Endothelial cell (in vitro differentiated cells): ENCODE results near the gene BTK. TPM values are rescaled to one million over a fixed set of nuclear protein-coding genes. Genes with fewer than 3 reads are reported as not detected.
A peak's percentile ranks its signal among the peaks of the same experiment; 100 is the strongest.

Experiments used
- DNase-seq: peaks from one replicate; pipeline ENCODE4 v3.0.0; 2021; ENCODE audit warnings: low spot score
- H3K27ac Mint-ChIP-seq: one replicate; pipeline ENCODE4 v1.8.0; 2021; ENCODE audit warnings: mixed read lengths, inconsistent platforms; ENCODE audit not compliant: unreplicated experiment
- H3K27me3 Mint-ChIP-seq: one replicate; pipeline ENCODE4 v1.8.0; 2021; ENCODE audit warnings: mild to moderate bottlenecking, moderate library complexity, mixed read lengths, inconsistent platforms; ENCODE audit not compliant: unreplicated experiment
- H3K36me3 Mint-ChIP-seq: one replicate; pipeline ENCODE4 v1.8.0; 2021; ENCODE audit warnings: mild to moderate bottlenecking, low read depth, mixed read lengths, inconsistent platforms; ENCODE audit not compliant: unreplicated experiment
- H3K4me1 Mint-ChIP-seq: one replicate; pipeline ENCODE4 v1.8.0; 2021; ENCODE audit warnings: mild to moderate bottlenecking, mixed read lengths, inconsistent platforms; ENCODE audit not compliant: unreplicated experiment
- H3K4me3 Mint-ChIP-seq: one replicate; pipeline ENCODE4 v1.8.0; 2021; ENCODE audit warnings: mild to moderate bottlenecking, mixed read lengths, inconsistent platforms; ENCODE audit not compliant: unreplicated experiment
- H3K9me3 Mint-ChIP-seq: one replicate; pipeline ENCODE4 v1.8.0; 2021; ENCODE audit warnings: mixed read lengths, inconsistent platforms; ENCODE audit not compliant: unreplicated experiment
- CTCF ChIP-seq: fragments of 200-600 bp; sonication (generic); IDR thresholded peaks from one replicate; pipeline ENCODE4 v1.5.0; 2021; ENCODE audit warnings: antibody characterized with exemption; ENCODE audit not compliant: unreplicated experiment
- total RNA-seq: library from RNA; stranded (reverse); fragmentation: NEBNext Ultra II Directional; extraction: Animal tissue kit (Norgen Biotek cat#: 25700); gene quantifications from one replicate; pipeline ENCODE4 v1.2.1, GENCODE V29; 2021; ENCODE audit not compliant: unreplicated experiment

The BTK gene
- total RNA-seq, 1 donor from 2014 or later, result 9.4 TPM

GRCh38 chrX:101417981-101418841 is 32.2 kb upstream of the BTK start:
- DNase-seq, result peak; percentile 70
- H3K4me3 Mint-ChIP-seq, result peak overlapping the region; percentile 86
- H3K36me3 Mint-ChIP-seq, result no peaks in the 10 kb centered on the region
- H3K4me1 Mint-ChIP-seq, result peaks cover 20% of the 10 kb centered on the region
- peak overlapping the region; percentile 95 for H3K27ac Mint-ChIP-seq
- TF ChIP-seq CTCF, result no peak
- H3K9me3 Mint-ChIP-seq, result no peaks in the 10 kb centered on the region
- peaks cover 9% of the 10 kb centered on the region for H3K27me3 Mint-ChIP-seq

DNA sequence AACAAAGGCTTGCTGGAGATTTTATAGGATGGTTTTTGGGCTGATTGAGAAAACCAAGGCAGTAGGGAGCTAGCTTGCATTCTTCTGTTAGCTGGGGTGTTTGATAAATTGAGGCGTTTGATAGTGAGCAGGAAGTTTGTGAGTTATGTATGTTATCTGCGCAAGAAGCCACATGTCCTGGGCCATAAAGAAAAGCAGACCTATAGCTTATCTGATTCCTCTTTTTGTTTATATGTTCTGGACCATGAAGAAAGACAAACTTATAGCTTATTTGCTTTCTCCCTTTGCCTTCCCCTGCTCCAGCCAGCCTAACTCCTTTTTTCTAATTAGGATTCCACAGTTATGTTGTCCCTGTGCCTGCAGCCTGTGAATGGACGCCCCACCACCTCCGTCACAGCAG is 31.2 kb upstream of the BTK start:
- peak overlapping the region; percentile 86 for H3K4me3 Mint-ChIP-seq
- H3K27ac Mint-ChIP-seq, result peak overlapping the region; percentile 95
- H3K36me3 Mint-ChIP-seq, result peaks cover 5% of the 10 kb centered on the region
- H3K4me1 Mint-ChIP-seq, result peaks cover 20% of the 10 kb centered on the region
- H3K9me3 Mint-ChIP-seq, result no peaks in the 10 kb centered on the region
- TF ChIP-seq CTCF, result no peak
- DNase-seq, result no peak
- H3K27me3 Mint-ChIP-seq, result peaks cover 9% of the 10 kb centered on the region

DNA sequence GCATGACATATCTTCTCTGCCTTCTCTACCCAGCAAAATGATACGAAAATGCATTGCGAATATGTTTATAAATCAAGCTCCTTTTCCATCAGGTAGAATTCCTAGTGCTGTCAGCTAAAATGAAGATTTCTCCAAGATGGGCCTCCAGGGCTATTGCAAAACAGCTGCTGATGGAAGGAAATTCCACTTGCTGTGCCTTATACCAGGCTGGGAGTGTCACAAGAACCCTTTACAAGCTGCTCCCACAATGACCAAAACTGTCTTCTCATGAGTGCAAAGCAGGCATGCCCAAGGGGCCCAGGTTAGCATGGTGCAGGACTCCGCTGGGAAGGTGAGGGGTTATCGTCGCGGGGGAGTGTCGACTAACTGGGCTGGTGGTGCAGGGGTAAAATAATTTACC is 30.7 kb upstream of the BTK start:
- no peak for TF ChIP-seq CTCF
- Mint-ChIP-seq H3K4me1 (peaks cover 20% of the 10 kb centered on the region), H3K27me3 (peaks cover 6% of the 10 kb centered on the region), H3K4me3 (no peak overlapping the region), H3K36me3 (peaks cover 8% of the 10 kb centered on the region), H3K9me3 (no peaks in the 10 kb centered on the region), H3K27ac (peak overlapping the region; percentile 48)
- DNase-seq, result no peak

- DNase-seq, result peak; percentile 37
- Mint-ChIP-seq H3K9me3 (no peaks in the 10 kb centered on the region), H3K4me3 (no peak overlapping the region), H3K4me1 (peaks cover 24% of the 10 kb centered on the region), H3K27ac (no peak overlapping the region), H3K27me3 (peaks cover 6% of the 10 kb centered on the region), H3K36me3 (peaks cover 8% of the 10 kb centered on the region)
- peak; percentile 57 for TF ChIP-seq CTCF
Measured at GRCh38 chrX:101415180-101416145, 29.5 kb upstream of the BTK start.
